ENCODE results near the gene SYNGR4. TPM values are rescaled to one million over a fixed set of nuclear protein-coding genes. Genes with fewer than 3 reads are reported as not detected.
"Not testable (repeated sequence)": the region's sequence is repeated elsewhere in the genome, so short reads cannot be mapped to it uniquely, and the experiment has no call there.

The SYNGR4 gene
- total RNA-seq, 4 donors from 2014 or later, result not detected

DNA sequence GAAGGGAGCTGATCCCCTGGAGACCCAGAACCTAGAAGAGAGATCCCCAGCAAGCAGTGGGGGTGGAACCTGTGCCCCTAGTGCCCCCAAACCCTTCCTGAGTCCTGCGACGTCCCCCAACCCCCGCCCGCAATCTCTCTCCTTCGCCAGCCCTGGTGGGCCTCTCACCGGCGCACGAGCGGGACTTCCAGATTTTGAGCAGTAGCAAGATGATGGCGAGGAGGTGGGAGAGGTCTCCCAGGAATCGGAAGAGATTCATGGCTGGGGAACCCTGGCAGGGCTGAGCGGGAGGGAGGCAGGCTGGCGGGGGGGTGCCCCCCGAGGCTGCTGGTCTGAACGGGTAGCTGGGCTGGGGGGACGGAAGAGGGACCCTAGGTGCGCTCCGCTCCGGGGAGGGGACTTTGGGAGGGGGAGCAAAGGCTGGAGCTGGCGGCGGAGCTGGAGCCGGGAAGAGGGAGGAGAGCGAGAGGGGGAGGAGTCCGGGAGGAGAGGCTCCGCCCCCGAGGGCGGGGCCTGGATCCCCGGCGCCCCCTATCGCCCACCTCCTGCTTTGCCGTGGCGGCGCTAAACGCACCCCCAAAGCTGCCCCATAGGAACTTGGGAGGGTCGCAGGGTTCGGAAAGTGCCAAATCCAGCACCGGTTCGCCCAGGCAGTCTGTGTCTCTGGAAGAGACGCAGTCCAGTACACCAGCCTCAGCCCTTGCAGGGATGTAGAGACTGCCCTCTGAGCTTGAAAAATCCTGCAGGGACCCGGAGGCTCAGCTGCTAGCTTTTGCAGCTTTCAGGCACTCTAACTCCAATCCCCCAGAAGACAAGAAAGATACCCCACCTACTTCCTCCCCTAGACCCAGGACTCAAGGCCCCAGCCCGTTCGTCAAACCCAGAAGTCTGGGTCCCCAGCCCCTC lies 27.2 kb downstream of the SYNGR4 start, which contains the start of gene KDELR1:
KDELR1 (minus strand) TSS at position 452 of the 906 bp plus-strand sequence; CDS start at position 259, 193 bp downstream.
- intact Hi-C loops (cut with DNase I; ENCODE audit: low total_unique reads), result loop anchor here (10.0 kb wide), 1 partner anchor 53 kb away; the partner anchor contains the start of gene GRWD1
- H3K4me1 ChIP-seq, result peaks cover 0 to 16% of the 10 kb centered on the region in 2 donors
- peak; percentile 51 to 73 for TF ChIP-seq POLR2A (IDR thresholded peaks at IDR 0.05)
- TF ChIP-seq, protein P1, sequence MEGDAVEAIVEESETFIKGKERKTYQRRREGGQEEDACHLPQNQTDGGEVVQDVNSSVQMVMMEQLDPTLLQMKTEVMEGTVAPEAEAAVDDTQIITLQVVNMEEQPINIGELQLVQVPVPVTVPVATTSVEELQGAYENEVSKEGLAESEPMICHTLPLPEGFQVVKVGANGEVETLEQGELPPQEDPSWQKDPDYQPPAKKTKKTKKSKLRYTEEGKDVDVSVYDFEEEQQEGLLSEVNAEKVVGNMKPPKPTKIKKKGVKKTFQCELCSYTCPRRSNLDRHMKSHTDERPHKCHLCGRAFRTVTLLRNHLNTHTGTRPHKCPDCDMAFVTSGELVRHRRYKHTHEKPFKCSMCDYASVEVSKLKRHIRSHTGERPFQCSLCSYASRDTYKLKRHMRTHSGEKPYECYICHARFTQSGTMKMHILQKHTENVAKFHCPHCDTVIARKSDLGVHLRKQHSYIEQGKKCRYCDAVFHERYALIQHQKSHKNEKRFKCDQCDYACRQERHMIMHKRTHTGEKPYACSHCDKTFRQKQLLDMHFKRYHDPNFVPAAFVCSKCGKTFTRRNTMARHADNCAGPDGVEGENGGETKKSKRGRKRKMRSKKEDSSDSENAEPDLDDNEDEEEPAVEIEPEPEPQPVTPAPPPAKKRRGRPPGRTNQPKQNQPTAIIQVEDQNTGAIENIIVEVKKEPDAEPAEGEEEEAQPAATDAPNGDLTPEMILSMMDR (IDR thresholded peaks at IDR 0.05), result peak; percentile 87 to 92 (median 88)
- H3K4me3 ChIP-seq, result peak within 1 kb of the TSS; percentile 84 to 91
- H3K9me3 ChIP-seq, result no peaks in the 10 kb centered on the region
- DNase-seq, result peak; percentile 75 to 81
- H3K36me3 ChIP-seq, result no peaks in the 10 kb centered on the region
- peak within 1 kb of the TSS; percentile 87 to 92 for H3K27ac ChIP-seq
- peaks cover 13 to 29% of the 10 kb centered on the region in 2 donors for H3K27me3 ChIP-seq

GRCh38 chr19:48392006-48392344 lies 27.8 kb downstream of the SYNGR4 start:
- H3K27ac ChIP-seq, H3K36me3 ChIP-seq, DNase-seq, H3K9me3 ChIP-seq: not testable (repeated sequence)
- Histone ChIP-seq H3K27me3 (peaks cover 20 to 36% of the 10 kb centered on the region in 2 donors), H3K4me1 (peaks cover 0 to 16% of the 10 kb centered on the region in 2 donors), H3K4me3 (peak overlapping the region in 1 of 2 donors; percentile 91)
- intact Hi-C loops (cut with DNase I; ENCODE audit: low total_unique reads), result loop anchor here (10.0 kb wide), 1 partner anchor 53 kb away; the partner anchor contains the start of gene GRWD1

DNA sequence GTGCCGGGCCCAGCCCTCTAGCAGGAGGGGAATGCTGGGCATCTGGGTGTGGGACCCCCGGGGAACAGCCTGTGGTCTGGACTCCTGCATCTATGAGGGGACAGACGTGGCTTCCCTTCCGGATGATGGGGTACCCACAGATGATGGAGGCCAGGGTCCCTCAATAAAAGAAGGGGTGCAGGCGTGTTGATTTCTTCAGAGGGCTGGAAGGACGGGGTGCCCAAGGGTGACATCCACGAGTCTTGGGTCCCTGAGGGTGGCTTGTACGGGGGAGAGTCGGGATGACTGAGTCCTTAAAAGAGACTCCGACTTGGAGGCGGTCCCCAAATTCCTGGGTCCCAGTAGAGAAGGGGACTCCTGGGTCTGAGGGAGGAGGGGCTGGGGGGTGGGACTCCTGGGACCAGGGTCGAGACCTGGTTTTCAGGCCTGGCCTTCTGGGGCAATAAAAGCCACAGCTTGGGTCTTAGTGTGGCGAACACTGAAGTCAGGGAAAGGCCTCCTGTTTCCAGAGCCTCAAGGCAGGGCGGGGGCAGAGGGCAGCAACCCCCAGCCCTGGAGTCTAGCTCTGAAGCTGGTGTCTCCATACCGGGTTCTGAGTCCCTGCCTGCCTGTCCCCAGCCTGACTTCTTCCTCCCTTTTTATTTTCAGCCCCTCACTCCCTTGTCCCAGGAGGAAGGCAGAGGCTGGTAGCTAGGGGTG lies 28.8 kb downstream of the SYNGR4 start:
- H3K27me3 ChIP-seq, result peaks cover 25 to 44% of the 10 kb centered on the region in 2 donors
- no peak for DNase-seq
- H3K4me1 ChIP-seq, result peaks cover 0 to 16% of the 10 kb centered on the region in 2 donors
- H3K9me3 ChIP-seq, result no peaks in the 10 kb centered on the region
- no peaks in the 10 kb centered on the region for H3K36me3 ChIP-seq
- intact Hi-C loops (cut with DNase I; ENCODE audit: low total_unique reads), result loop anchor here (10.0 kb wide), 1 partner anchor 52 kb away; the partner anchor contains the start of gene GRWD1
- no peak overlapping the region for H3K27ac ChIP-seq
- TF ChIP-seq, protein P1 (IDR thresholded peaks at IDR 0.05), result no peak
- no peak for TF ChIP-seq POLR2A (IDR thresholded peaks at IDR 0.05)
- H3K4me3 ChIP-seq, result no peak overlapping the region

DNA sequence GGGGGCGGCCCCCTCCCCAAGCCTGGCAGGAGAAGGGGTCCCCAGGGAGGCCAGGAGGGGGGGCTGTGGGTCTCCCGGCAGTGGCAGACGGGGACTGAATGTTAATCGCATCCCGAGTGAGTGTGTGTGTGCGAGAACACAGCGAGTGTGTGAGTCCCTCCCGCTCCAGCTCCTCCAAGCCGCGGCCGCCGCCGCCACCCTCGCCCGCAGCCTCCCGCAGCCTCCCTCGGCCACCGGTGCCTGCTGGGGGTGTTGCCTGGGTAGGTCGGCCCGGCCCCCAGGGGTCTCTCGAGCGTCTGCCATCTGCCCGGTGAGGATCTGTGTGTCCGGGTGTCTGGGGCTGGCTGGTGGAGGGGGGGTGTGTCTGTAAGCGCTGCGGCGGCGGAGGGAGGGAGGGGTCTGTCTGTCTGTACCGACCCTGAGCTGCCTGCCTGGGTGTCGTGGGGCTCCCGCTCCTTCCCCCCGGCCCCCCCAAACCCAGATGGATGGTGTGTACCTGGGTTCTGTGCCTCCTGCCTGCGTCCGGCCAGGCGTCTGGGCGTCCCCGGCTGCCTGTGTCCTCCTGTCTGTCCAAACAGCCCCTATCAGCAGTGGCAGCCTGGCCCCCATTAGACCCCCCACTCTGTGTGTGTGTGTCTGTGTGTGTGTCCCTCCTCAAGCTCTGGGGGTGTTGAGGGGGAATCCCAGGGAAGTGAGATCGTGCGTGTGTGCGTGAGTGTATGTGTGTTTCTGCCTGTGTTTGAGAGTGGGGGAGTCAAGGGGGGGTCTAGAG lies 29.6 kb downstream of the SYNGR4 start, which contains the start of gene GRIN2D:
GRIN2D (plus strand) TSS at position 110 of the 772 bp plus-strand sequence. CDS start 4,725 bp downstream, outside the sequence.
- H3K36me3 ChIP-seq, result no peaks in the 10 kb centered on the region
- no peak for DNase-seq
- TF ChIP-seq POLR2A (IDR thresholded peaks at IDR 0.05), result no peak
- TF ChIP-seq, protein P1 (IDR thresholded peaks at IDR 0.05), result no peak
- no peaks in the 10 kb centered on the region for H3K9me3 ChIP-seq
- H3K27me3 ChIP-seq, result peaks cover 25 to 44% of the 10 kb centered on the region in 2 donors
- H3K4me1 ChIP-seq, result peaks cover 0 to 16% of the 10 kb centered on the region in 2 donors
- no peak within 1 kb of the TSS for H3K4me3 ChIP-seq
- intact Hi-C loops (cut with DNase I; ENCODE audit: low total_unique reads), result loop anchor here (10.0 kb wide), 1 partner anchor 51 kb away; the partner anchor contains the start of gene GRWD1
- no peak within 1 kb of the TSS for H3K27ac ChIP-seq

Data from uterus (tissue), 4 donors.